Stimulated activated CD8-positive, alpha-beta memory T cell treated with anti-CD3 and anti-CD28 coated beads, Interleukin-15, amount 100 ng/mL, for 4 hours (primary cell): ENCODE data around the gene APOL5.
"Not testable (repeated sequence)": the region's sequence is repeated elsewhere in the genome, so short reads cannot be mapped to it uniquely, and the experiment has no call there.

Source experiments
- DNase-seq, 2 donors: peaks; one replicate each; pipeline ENCODE4 v3.0.0-alpha.2; 2020; ENCODE audit warnings: low read depth in 2 of 2

APOL5 gene

GRCh38 chr22:35711336-35711735, 6.3 kb upstream of the APOL5 start:
- DNase-seq = no peak

- DNase-seq = no peak
These were observed 5.0 kb upstream of the APOL5 start for GRCh38 chr22:35712672-35713071.

GRCh38 chr22:35719212-35719875, 1.7 kb downstream of the APOL5 start:
- no peak for DNase-seq

- DNase-seq = no peak
These were observed 4.3 kb downstream of the APOL5 start for GRCh38 chr22:35721960-35722359.

- DNase-seq = no peak
These were observed 7.8 kb downstream of the APOL5 start for GRCh38 chr22:35725521-35725920.

GRCh38 chr22:35726398-35726797, 8.7 kb downstream of the APOL5 start:
- no peak for DNase-seq

- no peak for DNase-seq
These were observed 9.3 kb downstream of the APOL5 start for GRCh38 chr22:35726933-35727332.

- no peak for DNase-seq
These were observed 9.8 kb downstream of the APOL5 start for GRCh38 chr22:35727436-35727835.

GRCh38 chr22:35728639-35729308, 11.1 kb downstream of the APOL5 start:
- no peak for DNase-seq

- DNase-seq = no peak
These were observed 11.6 kb downstream of the APOL5 start for GRCh38 chr22:35729309-35729698.

- DNase-seq = no peak
These were observed 13.6 kb downstream of the APOL5 start for GRCh38 chr22:35731321-35731720.

- DNase-seq = no peak
These were observed 14.4 kb downstream of the APOL5 start for GRCh38 chr22:35732116-35732515.

GRCh38 chr22:35733036-35733435, 15.4 kb downstream of the APOL5 start:
- no peak for DNase-seq

- no peak for DNase-seq
These were observed 16.3 kb downstream of the APOL5 start for GRCh38 chr22:35733791-35734516.

GRCh38 chr22:35734517-35734827, 16.8 kb downstream of the APOL5 start:
- DNase-seq = no peak

GRCh38 chr22:35735542-35735941, 17.9 kb downstream of the APOL5 start:
- no peak for DNase-seq

GRCh38 chr22:35736166-35736565, 18.5 kb downstream of the APOL5 start:
- no peak for DNase-seq

GRCh38 chr22:35736701-35737100, 19.0 kb downstream of the APOL5 start:
- DNase-seq = no peak

GRCh38 chr22:35737886-35738285, 20.2 kb downstream of the APOL5 start:
- DNase-seq = not testable (repeated sequence)

GRCh38 chr22:35739076-35739930, 21.6 kb downstream of the APOL5 start:
- DNase-seq = no peak

GRCh38 chr22:35739931-35740380, 22.3 kb downstream of the APOL5 start:
- DNase-seq = no peak

GRCh38 chr22:35740616-35741015, 22.9 kb downstream of the APOL5 start:
- no peak for DNase-seq
